Measurements from ENCODE around the gene WDFY4. TPM values are rescaled to one million over a fixed set of nuclear protein-coding genes. Genes with fewer than 3 reads are reported as not detected.

Gene WDFY4
- polyA plus RNA-seq, 1 of the 3 experiments (the other 2 are of a cell fraction), result not detected

GRCh38 chr10:48801001-48801421, 116.3 kb downstream of the WDFY4 start:
- Histone ChIP-seq H3K4me2 (no peak overlapping the region), H4K20me1 (ENCODE audit: insufficient read depth) (no peaks in the 10 kb centered on the region), H3K27ac (ENCODE audit: low read depth in 2 of 2, low read length in 1 of 2) (no peak overlapping the region), H3K9me3 (no peaks in the 10 kb centered on the region), H3K36me3 (replicated peaks in 1 of 2; ENCODE audit: control insufficient read depth in 1 of 2, insufficient read depth in 2 of 2, low read length in 1 of 2) (no peaks in the 10 kb centered on the region), H3K9ac (no peak overlapping the region), H3K4me1 (ENCODE audit: control insufficient read depth in 1 of 2, insufficient read depth in 2 of 2, low read depth in 1 of 2, low read length in 1 of 2) (peaks cover 0 to 25% of the 10 kb centered on the region in 2 experiments; a peak in 1 of 4 replicates), H3K9me2 (no peaks in the 10 kb centered on the region), H3F3A (replicated peaks; ENCODE audit: insufficient read depth) (no peaks in the 10 kb centered on the region), H3K27me3 (ENCODE audit: insufficient read depth) (no peaks in the 10 kb centered on the region), H2AFZ (ENCODE audit: low read depth) (no peak overlapping the region), H3K79me2 (ENCODE audit: insufficient read depth) (no peaks in the 10 kb centered on the region), H3K4me3 (ENCODE audit: low read depth in 2 of 2, low read length in 1 of 2) (no peak overlapping the region)
- no peak for TF ChIP-seq POLR2AphosphoS5 (IDR thresholded peaks at IDR 0.05; ENCODE audit: low read depth, low read length)
- no peak for TF ChIP-seq MAX (IDR thresholded peaks at IDR 0.05; ENCODE audit: low read depth)
- no peak for TF ChIP-seq SIN3A (IDR thresholded peaks at IDR 0.05; ENCODE audit: borderline replicate concordance, low read depth, low read length)
- TF ChIP-seq TAF1 (IDR thresholded peaks at IDR 0.05; ENCODE audit: borderline replicate concordance, low read depth, low read length), result no peak
- TF ChIP-seq GATA2 (CRISPR knock-in tag; IDR thresholded peaks at IDR 0.05), result no peak
- no peak for TF ChIP-seq FOSL2 (IDR thresholded peaks at IDR 0.05; ENCODE audit: borderline replicate concordance, low read depth)
- TF ChIP-seq RFX5 (IDR thresholded peaks at IDR 0.05; ENCODE audit: low read length), result no peak
- no peak for TF ChIP-seq NRF1 (IDR thresholded peaks at IDR 0.05; ENCODE audit: low read depth, low read length)
- no peak for TF ChIP-seq NFIC (IDR thresholded peaks at IDR 0.05; ENCODE audit: borderline replicate concordance)
- TF ChIP-seq ZBTB33 (IDR thresholded peaks at IDR 0.05; ENCODE audit: borderline replicate concordance, low read depth), result no peak
- TF ChIP-seq RAD21 (IDR thresholded peaks at IDR 0.05; ENCODE audit: low read length), result no peak
- ChIA-PET CTCF (interaction anchor here (1.6 kb wide), 1 partner anchor 25 kb away, joined by 4 read pairs; no protein-coding TSS in a partner anchor), POLR2A (no interaction called here)
- DNase-seq, result no peak

GRCh38 chr10:48802611-48803071, 118.0 kb downstream of the WDFY4 start:
- no peaks in the 10 kb centered on the region for H3K9me2 ChIP-seq
- WGBS (ENCODE audit: low lambda C conversion rate), result 63% methylated on average over 1 of the region's 2 CpGs
- H3F3A ChIP-seq (replicated peaks; ENCODE audit: insufficient read depth), result no peaks in the 10 kb centered on the region
- no peak overlapping the region for H3K27ac ChIP-seq (ENCODE audit: low read depth in 2 of 2, low read length in 1 of 2)
- H3K9ac ChIP-seq, result no peak overlapping the region
- H3K4me1 ChIP-seq (ENCODE audit: control insufficient read depth in 1 of 2, insufficient read depth in 2 of 2, low read depth in 1 of 2, low read length in 1 of 2), result peaks cover 0 to 31% of the 10 kb centered on the region in 2 experiments; a peak in 1 of 4 replicates
- H4K20me1 ChIP-seq (ENCODE audit: insufficient read depth), result no peaks in the 10 kb centered on the region
- no peak overlapping the region for H2AFZ ChIP-seq (ENCODE audit: low read depth)
- no peak for DNase-seq
- H3K4me3 ChIP-seq (ENCODE audit: low read depth in 2 of 2, low read length in 1 of 2), result no peak overlapping the region
- H3K27me3 ChIP-seq (ENCODE audit: insufficient read depth), result no peaks in the 10 kb centered on the region
- H3K36me3 ChIP-seq (replicated peaks in 1 of 2; ENCODE audit: control insufficient read depth in 1 of 2, insufficient read depth in 2 of 2, low read length in 1 of 2), result no peaks in the 10 kb centered on the region
- POLR2A ChIA-PET, result no interaction called here
- no peak overlapping the region for H3K4me2 ChIP-seq
- no peaks in the 10 kb centered on the region for H3K79me2 ChIP-seq (ENCODE audit: insufficient read depth)
- no peaks in the 10 kb centered on the region for H3K9me3 ChIP-seq
- CTCF ChIA-PET, result interaction anchor here (1.6 kb wide), 1 partner anchor 23 kb away, joined by 4 read pairs; no protein-coding TSS in a partner anchor
- TF ChIP-seq IRF3 (IDR thresholded peaks at IDR 0.05; ENCODE audit: low read depth, low read length), result no peak
- TF ChIP-seq POLR2AphosphoS5 (IDR thresholded peaks at IDR 0.05; ENCODE audit: low read depth, low read length), result no peak
- TF ChIP-seq SIN3A (IDR thresholded peaks at IDR 0.05; ENCODE audit: borderline replicate concordance, low read depth, low read length), result no peak
- no peak for TF ChIP-seq YY1 (IDR thresholded peaks at IDR 0.05; ENCODE audit: low read depth)
- no peak for TF ChIP-seq FOSL2 (IDR thresholded peaks at IDR 0.05; ENCODE audit: borderline replicate concordance, low read depth)
- TF ChIP-seq USF1 (IDR thresholded peaks at IDR 0.05; ENCODE audit: borderline replicate concordance, low read depth), result no peak
- TF ChIP-seq CTCF (IDR thresholded peaks at IDR 0.05), result no peak
- TF ChIP-seq FOXJ3 (CRISPR knock-in tag; IDR thresholded peaks at IDR 0.05), result no peak
- TF ChIP-seq FOXM1 (IDR thresholded peaks at IDR 0.05; ENCODE audit: low read depth), result no peak
- no peak for TF ChIP-seq REST (IDR thresholded peaks at IDR 0.05; ENCODE audit: low read depth, low read length)
